MM.1S (cell line): ENCODE measurements around the gene RNASE9.

ENCODE experiments used
- DNase-seq: peaks from one replicate; pipeline ENCODE4 v3.0.0-alpha.2; 2015
- H2AFZ ChIP-seq: fragments of 300-600 bp; sonication (generic); 2 replicates; pipeline ENCODE4 v1.6.0; 2016; ENCODE audit warnings: antibody characterized with exemption, low read length
- H3F3A ChIP-seq: fragments of 300-600 bp; sonication (generic); 2 replicates; pipeline ENCODE4 v1.6.1; 2016; ENCODE audit warnings: mild to moderate bottlenecking, antibody characterized with exemption, low read length, moderate library complexity, mixed read lengths; ENCODE audit not compliant: insufficient read depth
- H3K27ac ChIP-seq: fragments of 300-600 bp; sonication (generic); 2 replicates; pipeline ENCODE4 v1.5.1; 2016; ENCODE audit warnings: mild to moderate bottlenecking, low read length
- H3K27me3 ChIP-seq: fragments of 300-600 bp; sonication (generic); replicated peaks from 2 replicates; pipeline ENCODE4 v1.6.0; 2016; ENCODE audit warnings: low read length; ENCODE audit not compliant: insufficient read depth
- H3K36me3 ChIP-seq: fragments of 300-600 bp; sonication (generic); replicated peaks from 2 replicates; pipeline ENCODE4 v1.6.1; 2016; ENCODE audit warnings: mild to moderate bottlenecking, low read length, mixed read lengths; ENCODE audit not compliant: insufficient read depth
- H3K4me1 ChIP-seq: fragments of 300-600 bp; sonication (generic); 2 replicates; pipeline ENCODE4 v1.6.1; 2016; ENCODE audit warnings: low read length, mixed read lengths
- H3K4me2 ChIP-seq: fragments of 300-600 bp; sonication (generic); 2 replicates; pipeline ENCODE4 v1.6.0; 2016; ENCODE audit warnings: low read depth, low read length
- H3K4me3 ChIP-seq: fragments of 300-600 bp; sonication (generic); 2 replicates; pipeline ENCODE4 v1.5.1; 2016; ENCODE audit warnings: low read length, mixed read lengths
- H3K79me2 ChIP-seq: fragments of 300-600 bp; sonication (generic); 2 replicates; pipeline ENCODE4 v1.6.1; 2016; ENCODE audit warnings: mixed run types, low read length, mixed read lengths
- H3K9ac ChIP-seq: fragments of 300-600 bp; sonication (generic); 2 replicates; pipeline ENCODE4 v1.6.1; 2016; ENCODE audit warnings: low read length, mixed read lengths
- H3K9me2 ChIP-seq: fragments of 300-600 bp; sonication (generic); replicated peaks from 2 replicates; pipeline ENCODE4 v1.6.1; 2016; ENCODE audit warnings: mild to moderate bottlenecking, low read length, mixed read lengths; ENCODE audit not compliant: insufficient read depth
- H3K9me3 ChIP-seq: fragments of 300-600 bp; sonication (generic); replicated peaks from 2 replicates; pipeline ENCODE4 v1.6.1; 2016; ENCODE audit warnings: mild to moderate bottlenecking, low read length, mixed read lengths; ENCODE audit not compliant: insufficient read depth
- H4K20me1 ChIP-seq: fragments of 300-600 bp; sonication (generic); 2 replicates; pipeline ENCODE4 v1.6.1; 2016; ENCODE audit warnings: mild to moderate bottlenecking, low read length, moderate library complexity, mixed read lengths; ENCODE audit not compliant: insufficient read depth
- CTCF ChIP-seq: fragments of 300-600 bp; sonication (generic); IDR thresholded peaks from 2 replicates; pipeline ENCODE4 v1.5.1; 2016; ENCODE audit warnings: antibody characterized with exemption, low read length, mixed read lengths
- EZH2 ChIP-seq: fragments of 300-600 bp; sonication (generic); optimal IDR thresholded peaks from 2 replicates; pipeline ENCODE3; 2017; ENCODE audit warnings: low read depth, mild to moderate bottlenecking, antibody characterized with exemption, low read length, mixed read lengths
- EZH2phosphoT487 ChIP-seq: fragments of 300-600 bp; sonication (generic); IDR thresholded peaks from 2 replicates; pipeline ENCODE4 v1.6.1; 2018; ENCODE audit warnings: antibody characterized with exemption, low read length

The RNASE9 gene

GRCh38 chr14:20606190-20606901 is 45.5 kb upstream of the RNASE9 start:
- Histone ChIP-seq H3K79me2 (no peaks in the 10 kb centered on the region), H3K27me3 (no peaks in the 10 kb centered on the region), H3K4me2 (no peak overlapping the region), H3F3A (peaks cover 5% of the 10 kb centered on the region; the same call in 1 of the 2 replicates), H4K20me1 (no peaks in the 10 kb centered on the region), H3K4me3 (no peak overlapping the region), H3K36me3 (no peaks in the 10 kb centered on the region), H3K4me1 (no peaks in the 10 kb centered on the region), H3K9me3 (no peaks in the 10 kb centered on the region), H3K9me2 (no peaks in the 10 kb centered on the region), H3K27ac (no peak overlapping the region), H2AFZ (no peak overlapping the region), H3K9ac (no peak overlapping the region)
- TF ChIP-seq EZH2 (no peak), CTCF (peak; percentile 17; the same call in 1 of the 2 replicates)
- no peak for DNase-seq

GRCh38 chr14:20603813-20604690 is 43.2 kb upstream of the RNASE9 start:
- DNase-seq, result no peak
- TF ChIP-seq EZH2 (no peak), EZH2phosphoT487 (no peak)
- Histone ChIP-seq H3K9me2 (no peaks in the 10 kb centered on the region), H3K36me3 (no peaks in the 10 kb centered on the region), H3K9me3 (no peaks in the 10 kb centered on the region), H3K4me2 (no peak overlapping the region), H3K4me3 (no peak overlapping the region), H3K4me1 (no peaks in the 10 kb centered on the region), H3K27me3 (no peaks in the 10 kb centered on the region), H3K79me2 (no peaks in the 10 kb centered on the region), H3F3A (no peaks in the 10 kb centered on the region), H3K27ac (no peak overlapping the region), H3K9ac (no peak overlapping the region), H2AFZ (no peak overlapping the region), H4K20me1 (no peaks in the 10 kb centered on the region)

- Histone ChIP-seq H3K4me3 (no peak overlapping the region), H3K79me2 (no peaks in the 10 kb centered on the region), H3F3A (no peaks in the 10 kb centered on the region), H4K20me1 (no peaks in the 10 kb centered on the region), H3K9me2 (no peaks in the 10 kb centered on the region), H3K9ac (no peak overlapping the region), H3K27me3 (no peaks in the 10 kb centered on the region), H3K4me2 (no peak overlapping the region), H3K9me3 (no peaks in the 10 kb centered on the region), H3K4me1 (no peaks in the 10 kb centered on the region), H3K27ac (no peak overlapping the region), H3K36me3 (no peaks in the 10 kb centered on the region), H2AFZ (no peak overlapping the region)
- no peak for TF ChIP-seq EZH2
- TF ChIP-seq EZH2phosphoT487, result no peak
- no peak for TF ChIP-seq CTCF
- DNase-seq, result no peak
Measured at GRCh38 chr14:20602583-20602982, 41.7 kb upstream of the RNASE9 start.
